Gastrocnemius medialis (tissue), 4 donors: ENCODE measurements around the gene RBFOX2.

Experiments used
- POLR2A ChIP-seq, 2 donors: fragments of 450-650 bp; IDR thresholded peaks; one replicate each; pipeline ENCODE4 v1.6.1; 2017; ENCODE audit warnings: antibody characterized with exemption in 2 of 2, mild to moderate bottlenecking in 2 of 2, moderate library complexity in 2 of 2
- TF ChIP-seq, protein P1 (sequence below), 5 experiments: fragments of 450-650 bp in 3 of 5; fragments of 200-600 bp in 2 of 5; sonication (generic) in 2 of 5; IDR thresholded peaks in 4 of 5; conservative IDR thresholded peaks in 1 of 5; 1 replicate in 4 of 5; 2 replicates in 1 of 5; pipeline ENCODE4 v1.5.1; 2016 to 2019; ENCODE audit warnings: antibody characterized with exemption in 5 of 5, mild to moderate bottlenecking in 3 of 5, moderate library complexity in 3 of 5

DNA sequence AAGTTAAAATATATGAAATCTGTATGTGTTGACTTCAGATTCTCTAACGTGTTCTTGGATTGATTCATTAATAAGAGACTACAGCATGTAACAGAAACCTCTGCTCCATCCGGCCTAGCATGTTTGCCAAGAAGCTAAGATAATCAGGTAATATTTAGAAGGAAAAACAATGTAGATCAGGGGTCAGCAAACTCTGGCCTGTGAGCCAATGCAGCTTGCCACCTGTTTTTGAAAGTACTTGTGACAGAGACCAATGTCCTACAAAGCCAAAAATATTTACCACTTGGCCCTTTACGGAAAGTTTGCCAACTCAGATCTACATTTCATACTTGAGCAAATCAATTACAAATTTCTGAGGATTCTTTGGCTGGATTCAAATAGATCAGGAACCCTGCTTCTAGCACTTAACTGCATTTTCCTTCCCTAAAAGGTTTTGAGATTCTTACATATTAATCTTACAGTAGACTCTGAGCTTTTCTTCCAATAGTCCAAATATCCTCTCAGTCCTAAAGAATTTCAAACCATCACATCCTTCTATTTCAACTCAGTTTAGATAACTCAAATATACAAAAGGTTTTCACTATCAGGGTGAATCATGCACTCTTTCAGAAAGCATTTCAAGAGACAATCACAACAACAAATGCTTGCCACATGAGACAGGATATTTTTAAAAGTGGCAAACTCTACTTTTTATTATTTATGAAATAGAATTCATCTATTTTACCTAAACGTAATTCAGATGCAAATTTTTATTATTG is 281.5 kb downstream of the RBFOX2 start:
- TF ChIP-seq, protein P1, sequence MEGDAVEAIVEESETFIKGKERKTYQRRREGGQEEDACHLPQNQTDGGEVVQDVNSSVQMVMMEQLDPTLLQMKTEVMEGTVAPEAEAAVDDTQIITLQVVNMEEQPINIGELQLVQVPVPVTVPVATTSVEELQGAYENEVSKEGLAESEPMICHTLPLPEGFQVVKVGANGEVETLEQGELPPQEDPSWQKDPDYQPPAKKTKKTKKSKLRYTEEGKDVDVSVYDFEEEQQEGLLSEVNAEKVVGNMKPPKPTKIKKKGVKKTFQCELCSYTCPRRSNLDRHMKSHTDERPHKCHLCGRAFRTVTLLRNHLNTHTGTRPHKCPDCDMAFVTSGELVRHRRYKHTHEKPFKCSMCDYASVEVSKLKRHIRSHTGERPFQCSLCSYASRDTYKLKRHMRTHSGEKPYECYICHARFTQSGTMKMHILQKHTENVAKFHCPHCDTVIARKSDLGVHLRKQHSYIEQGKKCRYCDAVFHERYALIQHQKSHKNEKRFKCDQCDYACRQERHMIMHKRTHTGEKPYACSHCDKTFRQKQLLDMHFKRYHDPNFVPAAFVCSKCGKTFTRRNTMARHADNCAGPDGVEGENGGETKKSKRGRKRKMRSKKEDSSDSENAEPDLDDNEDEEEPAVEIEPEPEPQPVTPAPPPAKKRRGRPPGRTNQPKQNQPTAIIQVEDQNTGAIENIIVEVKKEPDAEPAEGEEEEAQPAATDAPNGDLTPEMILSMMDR (IDR thresholded peaks at IDR 0.05 in 4 of 5, conservative IDR thresholded peaks at IDR 0.05 in 1 of 5) = no peak
- TF ChIP-seq POLR2A (IDR thresholded peaks at IDR 0.05) = no peak
